ENCODE results near the gene CST11.

CST11 gene

GRCh38 chr20:23453549-23454543, 1.2 kb upstream of the CST11 start:
- no peak for DNase-seq (ENCODE audit: low spot score)

GRCh38 chr20:23451956-23452487, 654 bp downstream of the CST11 start:
- no peak for DNase-seq (ENCODE audit: low spot score)

- DNase-seq (ENCODE audit: low spot score), result no peak
Measured at GRCh38 chr20:23450877-23451276, 1.8 kb downstream of the CST11 start.

- no peak for DNase-seq (ENCODE audit: low spot score)
Measured at GRCh38 chr20:23449421-23449820, 3.3 kb downstream of the CST11 start.

- no peak for DNase-seq (ENCODE audit: low spot score)
Measured at GRCh38 chr20:23448167-23448566, 4.5 kb downstream of the CST11 start.

- DNase-seq (ENCODE audit: low spot score), result no peak
Measured at GRCh38 chr20:23446505-23446904, 6.2 kb downstream of the CST11 start.

- peak; percentile 85 for DNase-seq (ENCODE audit: low spot score)
Measured at GRCh38 chr20:23445596-23446217, 7.0 kb downstream of the CST11 start.

- no peak for DNase-seq (ENCODE audit: low spot score)
Measured at GRCh38 chr20:23444859-23445258, 7.8 kb downstream of the CST11 start.

- DNase-seq (ENCODE audit: low spot score), result no peak
Measured at GRCh38 chr20:23442436-23442835, 10.2 kb downstream of the CST11 start.

- DNase-seq (ENCODE audit: low spot score), result peak; percentile 88
Measured at GRCh38 chr20:23441850-23442313, 10.8 kb downstream of the CST11 start.

- no peak for DNase-seq (ENCODE audit: low spot score)
Measured at GRCh38 chr20:23440004-23440403, 12.7 kb downstream of the CST11 start.

- no peak for DNase-seq (ENCODE audit: low spot score)
Measured at GRCh38 chr20:23438661-23439060, 14.0 kb downstream of the CST11 start.

GRCh38 chr20:23437126-23437899, 15.4 kb downstream of the CST11 start:
- no peak for DNase-seq (ENCODE audit: low spot score)

GRCh38 chr20:23436681-23437080, 16.0 kb downstream of the CST11 start:
- DNase-seq (ENCODE audit: low spot score), result no peak

- no peak for DNase-seq (ENCODE audit: low spot score)
Measured at GRCh38 chr20:23435626-23436539, 16.8 kb downstream of the CST11 start.

GRCh38 chr20:23434521-23435313, 18.0 kb downstream of the CST11 start:
- no peak for DNase-seq (ENCODE audit: low spot score)

- no peak for DNase-seq (ENCODE audit: low spot score)
Measured at GRCh38 chr20:23433628-23434027, 19.0 kb downstream of the CST11 start.

- DNase-seq (ENCODE audit: low spot score), result no peak
Measured at GRCh38 chr20:23425129-23425528, 27.5 kb downstream of the CST11 start.

- peak; percentile 99 for DNase-seq (ENCODE audit: low spot score)
Measured at GRCh38 chr20:23420943-23421931, 31.4 kb downstream of the CST11 start, which contains the start of gene NAPB. Gene NAPB (minus strand): TSS chr20:23421488. CDS start chr20:23421402, 86 bp downstream.
